GM20431 (cell line): ENCODE data around the gene ABHD17C.

Source experiments
- in situ Hi-C: fragments of 300-500 bp; cut with MseI, MboI; formaldehyde crosslinking; loops from one replicate; pipeline ENCODE4 v1.15.0; 2020; ENCODE audit warnings: low sequenced_read_pairs; ENCODE audit not compliant: unreplicated experiment

Gene ABHD17C

DNA sequence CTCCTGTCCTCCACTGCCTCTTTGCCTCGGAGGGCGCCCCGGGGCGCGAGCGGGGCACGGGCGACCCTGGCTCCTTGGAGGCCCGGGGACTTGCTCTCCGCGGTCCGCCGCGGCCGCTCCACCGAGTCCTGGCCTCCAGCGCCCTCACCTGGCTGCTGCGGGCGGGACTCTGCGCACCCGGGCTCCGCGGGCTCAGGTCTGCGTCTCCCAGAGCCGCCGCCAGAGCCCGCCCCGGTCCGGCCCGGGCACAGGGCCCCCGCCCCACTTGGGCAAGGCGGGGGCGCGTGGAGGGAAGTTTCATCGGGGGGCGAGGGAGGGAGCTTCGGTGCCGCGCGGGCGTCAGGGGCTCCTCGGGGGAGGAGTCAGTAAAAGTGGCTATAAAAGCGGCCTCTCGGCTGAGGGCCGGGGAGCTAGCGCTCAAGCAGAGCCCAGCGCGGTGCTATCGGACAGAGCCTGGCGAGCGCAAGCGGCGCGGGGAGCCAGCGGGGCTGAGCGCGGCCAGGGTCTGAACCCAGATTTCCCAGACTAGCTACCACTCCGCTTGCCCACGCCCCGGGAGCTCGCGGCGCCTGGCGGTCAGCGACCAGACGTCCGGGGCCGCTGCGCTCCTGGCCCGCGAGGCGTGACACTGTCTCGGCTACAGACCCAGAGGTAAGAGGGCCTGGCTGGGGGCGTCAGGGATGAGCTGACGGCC is 84.0 kb downstream of the ABHD17C start, which contains the start of gene CEMIP:
CEMIP (plus strand) TSS at position 407 of the 694 bp plus-strand sequence. CDS start 94,510 bp downstream, outside the sequence.
- in situ Hi-C loops = loop anchor here (10.0 kb wide), 1 partner anchor 324 kb away; no protein-coding TSS in a partner anchor

DNA sequence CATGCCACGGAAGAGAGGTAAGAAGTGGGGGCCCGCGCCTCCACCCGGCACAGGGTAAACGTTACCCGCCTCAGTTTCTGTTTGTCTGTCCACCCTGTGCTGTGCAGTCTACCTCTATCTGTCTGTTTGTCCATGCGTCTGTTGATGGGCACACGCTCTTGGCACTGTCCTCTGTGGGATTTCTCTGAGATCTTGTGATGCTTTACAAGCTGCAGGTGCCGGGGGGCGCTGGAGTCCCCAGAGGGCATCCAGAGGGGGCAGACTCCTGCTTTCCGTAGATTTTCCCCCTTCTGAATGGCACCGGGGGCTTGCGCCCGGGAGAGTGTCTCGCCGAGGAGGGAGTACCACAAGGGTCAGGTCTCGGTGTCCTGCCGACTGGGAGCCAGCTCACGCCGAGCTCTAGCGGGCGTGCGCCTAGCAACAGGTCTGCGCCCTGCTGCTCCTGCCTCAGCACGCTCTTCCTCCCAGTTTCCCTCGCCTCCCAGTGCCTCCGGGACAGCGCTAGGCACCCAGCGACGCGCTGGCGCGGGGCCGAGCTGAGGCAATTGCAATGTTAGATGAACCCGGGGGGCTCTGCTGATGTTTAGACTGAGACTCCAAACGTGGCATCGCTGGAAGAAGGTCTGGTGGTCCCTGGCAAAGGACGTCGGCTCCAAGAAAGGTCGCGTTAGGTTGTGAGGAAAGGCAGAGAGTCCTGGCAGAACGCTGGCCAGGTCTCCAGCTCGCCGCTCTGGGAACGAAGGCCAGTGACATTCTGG is 84.7 kb downstream of the ABHD17C start:
- in situ Hi-C loops = loop anchor here (10.0 kb wide), 1 partner anchor 325 kb away; no protein-coding TSS in a partner anchor

DNA sequence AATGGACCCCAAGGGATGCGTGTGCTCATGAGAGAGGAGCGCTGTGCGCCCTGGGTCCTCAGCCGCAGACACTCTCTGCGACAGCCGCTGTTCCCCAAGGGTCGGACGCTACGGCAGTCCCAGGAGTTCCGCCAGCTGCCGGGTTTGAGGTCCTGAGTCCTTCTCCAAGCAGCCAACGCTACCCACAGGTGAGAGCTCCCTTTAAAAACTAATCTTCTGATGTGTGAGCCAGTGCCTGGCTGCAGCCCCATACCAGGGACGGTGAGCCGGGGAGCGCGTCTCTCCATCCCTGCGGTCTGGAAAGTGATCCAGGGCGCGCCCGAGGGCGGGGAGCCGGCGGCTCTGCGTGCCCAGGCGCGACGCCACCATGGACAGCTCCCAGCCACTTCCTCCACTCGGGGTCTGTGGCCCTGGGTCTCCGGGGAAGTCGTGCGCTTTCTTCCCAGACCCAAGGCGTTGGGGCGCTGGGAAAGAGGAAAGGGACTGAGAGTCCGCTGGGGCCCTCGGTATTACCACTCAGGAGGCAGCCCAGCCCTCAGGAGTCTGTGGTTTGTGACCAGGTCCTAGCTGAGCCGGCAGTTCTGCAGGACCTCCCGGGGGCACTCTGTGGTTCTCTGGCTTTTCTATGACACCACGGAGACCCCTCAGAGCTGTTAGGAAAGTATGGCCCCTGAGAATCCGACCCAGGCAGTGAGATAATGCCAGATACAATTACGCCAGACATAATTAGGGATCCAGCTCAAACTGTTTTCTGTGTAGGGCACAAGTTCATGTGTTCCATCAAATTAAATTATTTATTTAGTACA is 85.5 kb downstream of the ABHD17C start:
- in situ Hi-C loops = no loop called here

DNA sequence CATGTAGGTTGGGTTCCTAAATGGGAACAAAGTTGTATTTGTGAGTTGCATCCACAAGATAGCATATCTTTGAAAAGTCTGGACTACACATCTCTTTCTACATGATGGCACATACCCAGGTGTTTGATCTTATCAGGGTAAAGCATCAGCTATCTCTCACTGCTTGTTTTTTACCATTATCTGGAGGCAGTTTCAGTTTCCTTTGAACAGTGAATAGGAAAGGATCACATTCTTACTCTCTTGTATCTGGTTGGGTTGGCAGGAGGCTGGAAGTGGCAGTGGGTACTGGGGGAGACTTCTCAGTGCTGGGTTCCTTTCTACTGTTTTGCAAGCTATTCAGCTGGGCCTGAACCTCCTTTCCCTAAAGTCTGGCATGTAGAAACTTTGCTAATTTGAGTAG is 88.2 kb downstream of the ABHD17C start:
- in situ Hi-C loops = no loop called here

DNA sequence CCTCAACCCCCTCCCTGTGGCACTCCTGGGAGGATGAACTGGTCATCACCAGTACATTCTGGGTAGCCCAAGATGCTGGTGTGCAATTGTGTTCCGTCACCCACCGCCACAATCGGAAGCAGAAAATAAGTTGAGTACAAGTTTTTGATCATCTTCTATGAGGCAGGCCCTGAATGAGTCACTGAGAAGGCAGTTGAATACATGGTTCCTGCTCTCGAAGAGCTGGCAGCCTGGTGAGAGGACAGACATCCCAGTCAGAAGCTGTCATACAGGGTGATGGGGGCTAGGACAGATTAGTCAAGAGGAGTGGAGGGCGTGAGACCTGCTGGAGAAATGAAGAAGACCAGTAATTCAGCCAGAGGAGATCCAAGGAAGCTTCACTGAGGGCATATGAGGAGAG is 90.2 kb downstream of the ABHD17C start:
- in situ Hi-C loops = no loop called here

DNA sequence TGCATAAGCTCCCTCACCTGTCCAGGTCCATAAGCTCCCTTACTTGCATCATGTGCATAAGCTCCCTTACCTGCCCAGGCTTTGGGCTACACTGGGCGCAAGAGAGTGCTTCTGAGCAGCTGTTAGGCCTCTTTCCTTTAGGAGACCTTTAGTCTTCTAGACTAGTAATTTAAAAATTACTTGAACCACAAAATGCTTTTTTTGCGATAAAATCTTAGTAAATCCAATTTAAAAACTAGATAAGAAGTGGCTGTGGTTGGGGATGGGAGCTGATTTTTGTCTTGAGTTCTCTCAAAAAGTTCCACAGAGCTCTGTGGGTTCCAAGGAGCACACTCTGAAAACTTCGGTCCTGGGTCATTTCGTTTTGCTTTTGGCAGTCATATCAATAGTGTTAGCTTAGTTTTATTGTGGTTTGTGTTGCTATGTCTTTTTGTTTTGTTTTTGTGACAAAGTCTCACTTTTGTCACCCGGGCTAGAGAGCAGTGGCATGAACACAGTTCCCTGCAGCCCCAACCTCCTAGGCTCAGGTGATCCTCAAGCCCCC is 90.8 kb downstream of the ABHD17C start:
- in situ Hi-C loops = no loop called here

DNA sequence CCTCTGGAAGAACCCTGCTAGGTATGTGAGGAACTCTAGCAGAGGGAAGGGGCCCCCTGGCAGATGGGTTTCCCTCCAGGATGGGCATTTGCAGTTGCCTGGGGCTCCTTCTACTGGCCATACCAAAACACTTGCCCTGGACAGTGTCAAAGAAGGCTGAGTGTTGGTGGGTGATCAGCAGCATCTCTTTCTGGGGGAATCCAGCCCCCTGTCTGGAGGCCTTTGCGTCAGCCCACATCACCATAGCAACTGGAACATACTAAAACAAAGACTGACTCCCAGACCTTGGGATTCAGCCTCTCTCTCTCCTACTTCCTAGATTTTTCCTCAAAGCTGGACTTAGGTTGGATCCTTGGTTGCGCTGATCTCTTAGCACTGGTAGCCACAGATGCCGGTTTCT is 92.2 kb downstream of the ABHD17C start:
- in situ Hi-C loops = no loop called here

DNA sequence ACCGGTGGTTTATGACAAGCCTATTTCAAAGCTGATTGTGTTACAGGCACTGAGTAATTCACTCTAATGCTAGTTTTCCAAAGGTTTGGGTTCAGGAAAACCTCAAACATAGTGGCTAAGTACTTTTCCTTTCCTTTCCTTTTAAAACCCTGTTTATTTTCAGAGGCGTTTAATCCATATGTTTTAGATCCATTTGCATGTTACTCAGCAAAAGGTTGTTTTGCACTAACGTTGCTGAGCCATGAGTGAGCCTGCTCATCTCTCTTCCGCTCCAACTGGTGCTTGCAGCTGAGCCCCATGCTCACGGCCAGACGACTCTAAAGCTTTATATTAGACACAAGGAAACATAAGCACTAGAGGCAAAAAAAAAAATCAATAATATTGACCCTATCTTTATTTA is 93.4 kb downstream of the ABHD17C start:
- in situ Hi-C loops = no loop called here

DNA sequence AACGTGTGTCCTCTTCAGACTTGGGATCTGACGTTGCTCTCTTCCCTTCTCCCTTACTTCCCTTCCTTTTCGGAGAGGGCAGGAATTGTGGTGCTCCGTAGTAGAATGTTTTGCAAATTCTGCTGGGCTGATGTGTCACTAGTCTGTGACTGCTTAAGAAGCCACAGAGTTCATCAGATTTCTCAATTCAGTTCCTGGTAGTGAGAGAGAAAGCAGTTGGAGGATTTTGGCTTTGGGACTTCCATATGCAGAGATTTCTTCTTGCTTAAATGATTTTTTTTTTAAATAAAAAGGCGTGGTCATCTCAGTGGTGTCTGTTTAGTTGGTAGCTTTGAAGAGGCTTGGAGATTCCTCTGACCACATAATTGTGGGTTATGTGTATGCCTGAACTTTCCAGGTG is 94.2 kb downstream of the ABHD17C start:
- in situ Hi-C loops = no loop called here

DNA sequence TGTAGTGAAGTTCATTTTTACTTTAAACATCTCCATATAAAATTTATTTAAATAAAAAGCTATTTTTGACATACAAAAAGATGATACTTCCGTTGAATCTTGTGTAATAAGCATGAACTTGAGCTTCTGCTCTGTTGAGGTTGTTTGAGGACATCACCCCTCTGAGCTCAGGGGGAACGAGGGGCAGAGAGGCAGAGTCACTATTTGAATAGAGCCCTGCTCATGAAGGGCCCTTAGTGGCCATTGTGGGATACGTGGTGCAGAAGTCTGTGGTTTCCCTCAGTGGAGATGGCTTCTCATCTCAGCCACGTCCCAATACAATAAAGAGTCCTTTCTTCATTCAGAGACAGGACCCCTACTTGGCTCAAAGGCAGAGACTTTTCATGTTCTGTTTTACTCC is 94.7 kb downstream of the ABHD17C start:
- in situ Hi-C loops = no loop called here

DNA sequence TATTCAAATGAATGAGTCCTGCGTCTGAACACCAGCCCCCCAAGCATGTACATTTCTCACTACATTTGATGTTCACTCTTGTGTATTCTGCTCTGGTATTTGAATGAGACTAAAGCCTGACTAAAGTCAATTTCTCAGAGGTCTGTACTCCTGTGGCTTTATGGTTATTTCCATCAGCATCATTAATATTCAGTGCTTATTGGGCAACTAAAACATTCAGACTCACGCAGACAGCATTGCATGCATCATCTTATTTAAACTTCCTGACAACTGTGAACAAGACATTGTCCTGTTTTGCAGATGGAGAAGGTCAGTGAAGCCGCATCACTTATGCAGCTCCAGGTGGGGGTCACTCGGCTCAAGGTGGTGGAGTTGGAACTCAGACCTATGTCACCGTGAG is 95.1 kb downstream of the ABHD17C start:
- in situ Hi-C loops = no loop called here

DNA sequence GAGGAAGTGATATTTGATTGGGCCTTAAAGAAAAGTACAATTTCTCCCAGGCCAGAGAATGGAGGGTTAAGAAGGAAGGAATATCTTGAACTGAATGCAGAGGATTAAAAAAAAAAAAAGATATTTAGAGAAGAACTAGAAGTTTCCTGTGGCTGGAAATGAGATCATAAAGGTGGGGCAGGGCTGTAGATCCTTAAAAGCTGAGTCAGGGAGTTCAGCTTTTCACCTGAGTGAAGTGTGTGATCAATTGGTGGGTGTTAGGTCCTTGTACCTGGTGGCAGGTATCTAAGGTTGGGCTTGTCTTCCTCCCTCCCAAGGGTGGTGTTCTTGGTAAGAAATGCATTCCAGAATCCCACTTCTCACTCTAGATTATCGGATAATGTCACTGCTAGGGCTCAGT is 95.9 kb downstream of the ABHD17C start:
- in situ Hi-C loops = no loop called here

DNA sequence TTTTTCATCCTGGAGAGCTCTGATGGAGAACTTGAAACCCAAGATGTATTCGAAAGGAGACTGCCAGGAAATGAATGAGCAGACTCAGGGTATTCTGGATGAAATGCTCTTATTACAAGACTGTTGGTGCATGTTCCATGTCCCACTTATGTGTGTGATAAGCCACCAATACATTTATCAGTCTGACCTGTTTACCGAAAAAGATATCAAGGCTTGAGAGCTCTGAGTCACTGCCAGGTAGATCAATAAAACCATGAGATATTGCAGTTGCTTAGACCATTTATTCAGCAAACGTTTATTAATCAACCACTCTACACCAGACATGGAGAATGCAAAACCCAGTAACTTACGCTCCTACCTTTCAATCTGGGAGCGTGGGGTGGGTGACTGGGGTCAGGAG is 101.3 kb downstream of the ABHD17C start:
- in situ Hi-C loops = no loop called here

DNA sequence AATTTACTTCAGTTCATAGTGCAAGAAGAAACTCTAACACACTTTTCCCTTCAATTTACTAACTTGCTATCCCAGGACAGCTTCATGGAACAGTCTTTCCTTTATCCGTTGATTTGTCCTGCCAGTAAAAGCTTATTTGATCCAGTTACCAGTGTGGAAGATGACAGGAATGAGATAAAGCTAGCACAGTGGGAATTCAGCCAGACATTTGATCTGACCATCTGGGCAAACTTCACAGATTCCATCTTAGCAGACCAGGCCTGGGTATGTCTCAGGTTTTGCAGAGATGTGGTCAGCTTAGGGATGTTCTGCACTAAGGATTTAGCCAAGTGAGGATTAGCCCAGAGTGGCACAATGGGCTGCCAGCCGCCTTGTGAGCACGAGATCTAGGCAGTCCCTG is 103.8 kb downstream of the ABHD17C start:
- in situ Hi-C loops = no loop called here

DNA sequence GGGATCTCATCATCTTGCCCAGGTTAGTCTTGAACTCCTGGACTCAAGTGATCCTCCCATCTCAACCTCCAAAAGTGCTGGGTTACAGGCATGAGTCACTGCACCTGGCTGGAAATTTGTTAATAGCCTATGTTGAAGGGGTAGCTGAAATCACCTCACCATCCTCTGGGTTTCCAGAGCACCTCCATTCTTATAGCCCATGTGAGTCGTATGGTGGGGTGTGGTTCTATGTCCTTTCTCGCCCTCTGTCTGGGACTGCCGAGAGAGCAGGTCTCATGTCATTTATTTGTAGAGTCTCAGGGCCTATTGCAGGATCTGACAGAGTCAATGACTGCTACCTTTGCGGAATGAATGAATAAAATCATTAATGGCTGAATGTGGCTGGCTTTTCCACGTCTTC is 105.0 kb downstream of the ABHD17C start:
- in situ Hi-C loops = no loop called here

DNA sequence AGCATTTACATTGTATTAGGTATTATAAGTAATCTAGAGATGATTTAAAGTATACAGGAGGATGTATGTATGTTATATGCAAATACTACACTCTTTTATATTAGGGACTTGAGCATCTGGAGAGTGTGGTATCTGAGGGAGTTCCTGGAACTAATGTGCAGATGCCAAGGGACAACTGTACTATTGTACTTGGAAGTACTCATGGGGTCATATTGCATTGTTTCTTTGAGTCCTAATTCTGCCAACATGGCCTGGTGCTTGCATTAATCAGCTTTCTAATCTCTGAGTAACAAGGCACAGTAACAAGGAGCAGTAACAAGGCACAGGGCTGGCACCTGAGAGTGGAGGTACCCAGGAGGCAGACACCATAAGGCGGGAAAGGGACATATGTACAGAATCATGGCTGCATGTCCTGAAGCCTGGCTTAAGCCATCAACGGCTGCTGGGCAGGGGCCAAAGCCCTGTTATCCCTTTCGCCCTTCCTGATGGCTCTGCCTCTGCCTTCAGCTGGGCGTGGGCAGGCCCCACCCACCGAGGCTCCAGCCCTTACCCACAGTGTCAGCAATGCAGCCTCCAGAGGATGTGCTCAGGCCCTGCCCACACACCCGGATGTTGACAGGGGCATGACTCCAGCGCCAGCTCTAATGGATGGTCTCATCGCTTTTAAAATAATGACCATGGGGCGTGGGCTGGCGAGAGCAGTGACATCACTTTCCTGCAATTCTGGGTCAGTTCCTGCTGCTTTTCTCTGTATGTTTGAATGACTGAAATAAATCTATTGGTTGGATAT is 107.0 kb downstream of the ABHD17C start:
- in situ Hi-C loops = no loop called here

DNA sequence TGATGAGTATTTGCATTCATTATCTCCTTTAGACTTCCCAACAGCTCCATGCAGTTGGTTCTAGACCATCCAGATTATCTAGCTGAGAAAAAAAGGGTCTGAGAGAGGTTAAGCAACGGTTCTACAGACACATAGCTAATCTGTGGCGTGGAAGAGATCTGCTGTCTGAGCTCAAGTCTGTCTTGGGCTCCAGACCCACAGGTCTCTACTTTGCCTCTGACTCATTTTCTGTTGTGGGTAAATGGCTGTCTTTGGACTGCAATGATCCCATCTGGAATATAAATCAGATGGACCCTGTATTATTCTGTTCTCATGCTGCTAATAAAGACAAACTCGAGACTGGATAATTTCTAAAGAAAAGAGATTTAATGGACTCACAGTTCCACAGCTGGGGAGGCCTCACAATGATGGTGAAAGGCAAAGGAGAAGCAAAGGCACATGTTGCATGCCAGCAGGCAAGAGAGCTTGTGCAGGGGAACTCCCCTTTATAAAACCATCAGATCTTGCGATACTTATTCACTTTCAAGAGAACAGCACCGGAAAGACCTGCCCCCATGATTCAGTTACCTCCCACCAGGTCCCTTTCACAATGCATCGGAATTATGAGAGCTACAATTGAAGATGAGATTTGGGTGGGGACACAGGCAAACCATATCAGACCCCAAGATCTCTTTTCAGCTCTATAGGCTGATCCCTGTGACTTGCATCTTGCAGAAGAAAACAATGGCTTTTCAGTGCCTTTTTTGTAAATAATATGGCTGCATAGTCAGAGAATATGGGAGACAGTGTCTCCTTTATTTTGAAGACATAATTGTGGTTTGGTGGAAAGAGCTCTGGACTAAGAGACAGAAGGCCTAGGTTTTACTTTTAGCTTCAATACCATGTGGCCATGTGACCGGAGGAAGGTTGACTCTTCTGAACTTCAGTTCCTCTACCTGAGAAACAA is 108.7 kb downstream of the ABHD17C start:
- in situ Hi-C loops = no loop called here

DNA sequence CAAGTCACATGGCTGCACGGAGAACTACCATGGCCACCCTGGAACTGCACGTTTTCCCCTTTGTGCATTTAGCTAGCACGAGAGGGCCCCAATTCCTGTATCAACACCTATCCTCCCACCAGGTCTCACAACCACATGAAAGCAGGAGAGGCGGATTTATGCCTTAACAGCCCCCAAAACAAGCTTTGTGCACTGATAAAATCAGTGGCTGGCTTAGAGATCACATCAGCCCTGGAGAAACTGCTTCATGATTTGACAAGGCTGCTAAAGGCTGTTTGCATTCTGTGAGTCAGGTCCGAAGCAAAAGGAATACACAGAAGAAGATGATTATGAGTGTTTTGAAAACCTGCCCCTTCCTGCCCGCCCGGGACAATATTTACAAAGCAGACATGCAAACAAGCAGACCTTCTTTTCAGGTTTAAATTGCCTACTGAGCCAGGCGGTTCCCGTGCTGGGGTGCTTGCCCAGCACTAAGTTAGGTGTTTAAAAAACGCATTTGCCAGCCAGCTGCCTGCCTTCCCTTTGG is 109.9 kb downstream of the ABHD17C start:
- in situ Hi-C loops = no loop called here
